ENCODE data around the gene KRTAP4-9.
"Not testable (repeated sequence)": the region's sequence is repeated elsewhere in the genome, so short reads cannot be mapped to it uniquely, and the experiment has no call there.

KRTAP4-9 gene

DNA sequence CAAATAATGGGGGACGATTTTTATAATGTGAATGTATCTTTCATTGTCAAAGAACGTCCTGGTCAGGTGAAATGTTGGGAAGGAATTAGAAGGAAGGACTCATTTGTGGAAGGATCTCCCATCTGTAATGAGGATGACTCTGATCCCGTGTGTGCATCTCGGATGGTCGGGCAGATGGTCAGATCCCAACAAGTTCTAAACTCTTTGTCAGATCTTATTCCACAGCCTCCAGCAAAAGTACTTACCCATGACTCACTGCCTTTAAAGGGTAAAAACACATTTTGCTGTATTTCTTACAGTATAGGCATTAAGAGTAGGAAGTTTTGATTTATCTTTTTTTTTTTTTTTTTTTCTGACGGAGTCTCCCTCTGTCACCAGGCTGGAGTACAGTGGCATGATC, 6.7 kb upstream of the KRTAP4-9 start:
- DNase-seq: no peak

DNA sequence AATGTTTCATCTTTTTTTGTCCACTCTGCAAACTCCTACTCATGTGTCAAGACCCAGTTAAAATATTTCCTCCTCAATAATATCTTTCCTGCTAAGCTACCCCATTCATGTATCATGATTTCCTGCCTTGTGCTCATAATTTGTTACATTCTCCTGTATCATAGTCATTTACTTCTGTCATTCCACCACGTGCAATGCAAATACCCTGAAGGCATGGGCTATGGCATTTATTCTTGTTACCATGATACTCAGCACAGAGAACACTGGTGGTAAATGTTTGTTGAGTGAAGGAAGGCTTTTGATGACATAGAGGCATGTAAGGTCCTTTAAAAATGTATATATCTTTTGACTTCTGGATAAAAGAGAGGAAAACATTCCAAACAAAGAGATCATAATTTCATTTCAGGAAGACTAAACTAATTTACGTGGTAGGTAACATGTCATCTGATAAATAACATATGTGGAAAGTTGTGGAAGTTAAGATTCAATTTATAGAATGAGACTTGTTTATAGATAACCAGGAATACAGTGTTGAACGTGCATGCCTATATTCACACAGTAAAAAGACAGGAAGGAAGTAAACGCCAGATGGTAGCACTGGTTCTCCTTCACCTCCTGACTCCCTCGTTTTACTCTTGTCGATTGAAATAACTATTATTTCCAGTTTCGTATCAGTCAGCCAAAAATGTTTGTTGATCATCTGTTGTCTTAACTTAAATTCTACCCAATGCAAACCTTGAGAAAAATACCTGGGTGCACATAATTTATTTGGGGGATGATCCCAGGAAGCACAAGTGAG, 5.3 kb upstream of the KRTAP4-9 start:
- DNase-seq: not testable (repeated sequence)

DNA sequence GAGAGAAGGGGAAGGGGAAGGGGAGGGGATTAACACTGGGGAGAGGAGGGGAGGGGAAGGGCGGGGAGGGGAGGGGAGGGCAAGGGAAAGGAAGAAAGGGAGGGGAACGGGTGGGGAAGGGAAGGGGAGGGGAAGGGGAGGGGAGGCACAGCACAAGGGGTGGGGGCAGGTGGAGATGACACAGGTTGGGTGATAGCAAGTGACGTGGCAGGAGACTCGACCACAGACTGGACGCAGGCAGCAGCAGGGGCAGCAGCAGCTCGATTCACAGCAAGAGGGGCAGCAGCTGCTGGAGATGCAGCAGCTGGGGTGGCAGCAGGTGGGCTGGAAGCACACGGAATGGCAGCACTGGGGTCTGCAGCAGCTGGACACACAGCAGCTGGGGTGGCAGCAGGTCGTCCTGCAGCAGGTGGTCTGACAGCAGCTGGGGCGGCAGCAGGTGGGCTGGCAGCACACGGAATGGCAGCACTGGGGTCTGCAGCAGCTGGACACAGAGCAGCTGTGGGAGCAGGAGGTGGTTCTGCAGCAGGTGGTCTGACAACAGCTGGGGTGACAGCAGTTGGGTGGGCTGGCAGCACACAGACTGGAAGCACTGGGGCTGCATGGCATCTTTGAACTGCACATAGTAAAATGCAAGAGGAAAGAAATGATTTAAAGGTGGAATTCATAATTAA, 3.5 kb upstream of the KRTAP4-9 start, which contains the start of gene KRTAP4-16:
TSS of gene KRTAP4-16 (minus strand) at position 624 of the 674 bp plus-strand sequence. CDS start at position 624, 0 bp downstream.
- DNase-seq: no peak

DNA sequence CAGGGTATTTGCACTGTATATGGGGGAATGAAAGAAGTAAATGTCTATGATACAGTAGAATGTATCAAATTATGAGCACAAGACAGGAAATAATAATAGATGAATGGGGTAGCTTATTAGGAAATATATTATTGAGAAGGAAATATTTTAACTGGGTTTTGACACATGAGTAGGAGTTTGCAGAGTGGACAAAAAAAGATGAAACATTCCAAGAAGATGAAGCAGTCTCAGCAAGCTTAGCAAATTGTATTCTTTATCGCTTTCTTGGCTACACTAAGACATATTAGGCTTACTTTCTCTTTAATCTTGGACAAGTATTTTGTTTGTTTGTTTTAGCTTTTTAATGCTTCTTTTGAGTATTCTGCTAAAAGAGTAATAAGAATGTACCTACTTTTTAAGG, 1.3 kb upstream of the KRTAP4-9 start:
- no peak for DNase-seq

DNA sequence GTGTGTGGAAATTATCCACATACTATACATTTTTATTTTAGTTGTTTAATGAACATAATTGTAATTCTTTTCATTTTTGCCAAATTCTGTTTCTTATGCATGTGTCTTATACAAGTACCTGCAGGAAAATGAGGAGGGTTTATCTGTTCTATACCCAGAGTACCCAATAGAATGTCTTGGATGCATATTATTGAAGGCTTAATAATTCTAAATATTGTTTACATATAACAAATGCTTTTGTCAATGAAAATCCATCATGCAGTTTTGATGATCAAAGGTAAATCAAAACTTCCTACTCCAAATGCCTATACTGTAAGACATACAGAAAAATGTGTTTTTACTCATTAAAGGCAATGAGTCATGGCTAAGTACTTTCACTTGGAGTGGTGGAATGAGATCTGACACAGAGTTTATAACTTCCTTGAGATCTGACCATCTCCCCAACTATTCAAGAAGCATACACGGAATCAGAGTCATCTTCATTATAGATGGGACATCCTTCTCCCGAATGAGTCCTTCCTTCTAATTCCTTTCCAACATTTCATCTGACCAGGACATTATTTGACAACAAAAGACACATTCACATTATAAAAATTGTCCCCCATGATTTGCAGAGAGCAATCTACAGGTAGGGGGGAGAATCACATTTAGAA, 677 bp upstream of the KRTAP4-9 start:
- DNase-seq: not testable (repeated sequence)

DNA sequence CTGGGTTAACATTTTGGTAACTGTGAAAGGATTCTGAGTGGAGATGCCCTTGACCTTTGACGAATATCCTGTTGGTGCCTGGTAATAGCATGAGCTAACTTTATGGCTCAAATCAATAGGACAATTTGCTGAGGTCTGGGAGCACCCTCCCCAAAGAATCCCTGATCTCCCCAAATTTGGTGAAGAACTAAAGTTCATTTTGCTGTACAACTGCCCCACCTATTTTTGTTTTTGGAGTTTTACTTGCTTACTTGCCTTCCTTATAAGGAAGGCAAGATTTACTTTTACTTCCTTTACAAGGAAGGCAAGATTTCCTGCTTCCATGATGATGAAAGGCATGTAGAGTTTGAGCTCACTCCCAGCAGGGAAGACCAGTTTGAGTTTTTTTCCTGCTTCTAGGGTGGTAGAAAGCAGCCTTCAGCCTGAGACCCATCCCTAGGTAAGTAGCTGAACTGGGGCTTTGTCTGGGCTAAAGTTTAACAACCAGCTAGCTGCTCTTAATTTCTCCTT, 2.8 kb downstream of the KRTAP4-9 start:
- no peak for DNase-seq

DNA sequence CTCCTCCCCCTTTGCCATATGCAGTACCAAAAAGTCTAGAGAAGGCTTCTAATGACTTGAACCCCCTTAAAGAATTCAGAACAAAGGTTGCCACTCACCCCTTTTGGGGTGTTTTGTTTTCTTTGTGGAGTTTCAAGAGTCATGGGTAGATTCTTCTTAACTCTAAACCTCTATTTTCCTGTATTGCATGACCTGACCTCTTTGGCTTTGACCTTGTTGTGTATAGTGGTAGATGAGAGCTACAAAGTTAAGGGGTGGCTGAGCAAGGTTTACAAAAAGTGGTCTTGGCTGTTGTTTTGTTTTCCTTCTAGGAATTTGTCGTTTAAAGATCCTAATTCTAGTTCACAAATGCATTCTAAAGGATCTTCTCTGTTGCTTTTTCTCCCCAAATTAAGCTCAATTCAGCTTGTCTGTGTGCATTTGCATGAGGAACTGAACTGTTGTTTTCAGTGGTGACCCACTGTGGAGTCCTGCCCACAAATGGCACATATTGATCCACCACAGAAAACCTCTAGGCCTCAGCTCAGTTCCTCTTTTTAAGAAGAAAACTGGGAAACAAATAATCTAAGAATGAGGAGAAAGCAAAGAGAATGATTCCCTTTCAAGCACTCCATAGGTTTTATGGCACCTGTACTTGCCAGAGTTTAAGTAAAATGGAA, 3.7 kb downstream of the KRTAP4-9 start:
- DNase-seq: not testable (repeated sequence)

DNA sequence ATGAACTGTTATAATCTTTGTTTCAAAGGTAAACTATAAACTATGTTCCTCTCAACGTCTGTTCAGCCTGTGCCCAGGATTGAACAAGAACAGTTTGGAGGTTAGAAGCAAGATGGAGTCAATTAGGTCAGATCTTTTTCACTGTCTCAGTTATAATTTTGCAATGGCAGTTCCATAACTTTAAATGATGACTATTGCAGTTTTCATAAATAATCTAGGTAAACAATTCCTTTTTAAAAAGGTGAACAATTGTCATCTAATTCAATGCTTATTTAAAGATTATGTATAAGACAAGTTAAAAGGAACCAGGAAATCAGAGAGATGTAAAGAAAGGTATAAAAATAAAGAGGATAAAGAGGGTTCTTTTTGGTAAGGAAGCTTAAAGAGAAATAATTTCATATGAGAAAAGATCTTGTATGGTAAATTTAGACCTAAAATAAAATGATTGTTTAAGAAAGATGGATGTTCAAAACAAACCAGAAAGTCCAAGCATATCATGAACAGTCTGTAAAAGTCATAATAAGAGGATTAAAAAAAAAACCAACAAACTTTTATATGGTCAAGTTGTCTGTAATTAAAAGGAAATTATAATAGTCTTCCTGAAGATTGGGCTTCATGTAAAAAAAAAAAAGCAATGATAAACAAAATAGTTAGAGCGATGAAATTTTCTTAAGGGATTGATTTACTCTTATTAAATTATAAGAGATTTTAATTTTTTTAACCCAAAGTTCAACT, 6.1 kb downstream of the KRTAP4-9 start:
- no peak for DNase-seq

DNA sequence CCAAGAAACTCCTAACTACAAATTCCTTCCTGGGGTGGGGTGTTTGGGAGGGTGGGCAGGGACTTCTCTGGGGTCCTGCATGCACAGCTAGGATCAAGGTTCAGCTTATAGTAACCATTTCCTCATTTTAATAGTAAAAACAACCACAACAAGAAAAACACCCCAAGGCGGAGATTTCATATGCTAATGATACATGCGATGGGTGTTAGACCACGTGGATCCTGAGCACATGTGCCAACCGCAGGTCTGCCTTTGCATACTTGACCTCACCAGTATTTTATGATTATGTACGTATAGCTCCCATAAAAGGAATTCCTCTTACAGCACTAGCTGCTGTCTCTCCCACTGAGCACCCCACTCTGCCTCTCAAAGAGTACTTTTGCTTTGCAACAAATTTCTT, 11.1 kb downstream of the KRTAP4-9 start:
- DNase-seq: no peak

DNA sequence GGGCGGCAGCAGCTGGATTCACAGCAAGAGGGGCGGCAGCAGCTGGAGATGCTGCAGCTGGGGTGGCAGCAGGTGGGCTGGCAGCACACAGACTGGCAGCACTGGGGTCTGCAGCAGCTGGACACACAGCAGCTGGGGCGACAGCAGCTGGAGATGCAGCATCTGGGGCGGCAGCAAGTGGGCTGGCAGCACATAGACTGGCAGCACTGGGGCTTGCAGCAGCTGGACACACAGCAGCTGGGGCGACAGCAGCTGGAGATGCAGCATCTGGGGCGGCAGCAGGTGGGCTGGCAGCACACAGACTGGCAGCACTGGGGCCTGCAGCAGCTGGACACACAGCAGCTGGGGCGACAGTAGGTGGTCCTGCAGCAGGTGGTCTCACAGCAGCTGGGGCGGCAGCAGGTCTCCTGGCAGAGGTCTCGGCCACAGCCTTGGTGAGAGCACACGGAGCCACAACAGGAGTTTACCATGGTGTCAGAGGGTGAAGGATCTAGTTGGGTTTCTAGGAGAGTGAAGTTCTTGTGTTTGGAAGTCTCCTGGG, 12.7 kb downstream of the KRTAP4-9 start, which contains the start of gene KRTAP4-11:
TSS of gene KRTAP4-11 (minus strand) at position 528 of the 541 bp plus-strand sequence. CDS start at position 470, 58 bp downstream.
- not testable (repeated sequence) for DNase-seq

DNA sequence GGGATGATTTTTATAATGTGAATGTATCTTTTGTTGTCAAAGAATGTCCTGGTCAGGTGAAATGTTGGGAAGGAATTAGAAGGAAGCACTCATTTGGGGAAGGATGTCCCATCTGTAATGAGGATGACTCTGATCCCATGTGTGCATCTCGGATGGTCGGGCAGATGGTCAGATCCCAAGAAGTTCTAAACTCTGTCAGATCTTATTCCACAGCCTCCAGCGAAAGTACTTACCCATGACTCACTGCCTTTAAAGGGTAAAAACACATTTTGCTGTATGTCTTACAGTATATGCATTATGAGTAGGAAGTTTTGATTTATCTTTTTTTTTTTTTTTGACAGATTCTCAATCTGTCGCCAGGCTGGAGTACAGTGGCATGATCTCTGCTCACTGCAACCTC, 13.5 kb downstream of the KRTAP4-9 start:
- no peak for DNase-seq

DNA sequence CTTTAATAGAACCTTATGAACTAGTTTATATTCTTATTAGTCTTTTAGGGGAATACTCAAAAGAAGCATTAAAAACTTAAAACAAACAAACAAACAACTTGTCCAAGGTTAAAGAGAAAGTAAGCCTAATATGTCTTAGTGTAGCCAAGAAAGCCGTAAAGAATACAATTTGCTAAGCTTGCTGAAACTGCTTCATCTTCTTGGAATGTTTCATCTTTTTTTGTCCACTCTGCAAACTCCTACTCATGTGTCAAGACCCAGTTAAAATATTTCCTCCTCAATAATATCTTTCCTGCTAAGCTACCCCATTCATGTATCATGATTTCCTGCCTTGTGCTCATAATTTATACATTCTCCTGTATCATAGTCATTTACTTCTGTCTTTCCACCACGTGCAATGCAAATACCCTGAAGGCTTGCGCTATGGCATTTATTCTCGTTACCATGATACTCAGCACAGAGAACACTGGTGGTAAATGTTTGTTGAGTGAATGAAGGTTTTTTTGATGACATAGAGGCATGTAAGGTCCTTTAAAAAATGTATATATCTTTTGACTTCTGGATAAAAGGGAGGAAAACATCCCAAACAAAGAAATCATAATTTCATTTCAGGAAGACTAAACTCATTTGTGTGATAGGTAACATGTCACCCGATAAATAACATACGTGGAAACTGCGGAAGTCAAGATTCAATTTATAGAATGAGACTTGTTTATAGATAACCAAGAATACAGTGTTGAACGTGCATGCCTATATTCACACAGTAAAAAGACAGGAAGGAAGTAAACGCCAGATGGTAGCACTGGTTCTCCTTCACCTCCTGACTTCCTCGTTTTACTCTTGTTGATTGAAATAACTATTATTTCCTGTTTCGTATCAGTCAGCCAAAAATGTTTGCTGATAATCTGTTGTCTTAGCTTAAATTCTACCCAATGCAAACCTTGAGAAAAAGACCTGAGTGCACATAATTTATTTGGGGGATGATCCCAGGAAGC, 14.8 kb downstream of the KRTAP4-9 start:
- not testable (repeated sequence) for DNase-seq

DNA sequence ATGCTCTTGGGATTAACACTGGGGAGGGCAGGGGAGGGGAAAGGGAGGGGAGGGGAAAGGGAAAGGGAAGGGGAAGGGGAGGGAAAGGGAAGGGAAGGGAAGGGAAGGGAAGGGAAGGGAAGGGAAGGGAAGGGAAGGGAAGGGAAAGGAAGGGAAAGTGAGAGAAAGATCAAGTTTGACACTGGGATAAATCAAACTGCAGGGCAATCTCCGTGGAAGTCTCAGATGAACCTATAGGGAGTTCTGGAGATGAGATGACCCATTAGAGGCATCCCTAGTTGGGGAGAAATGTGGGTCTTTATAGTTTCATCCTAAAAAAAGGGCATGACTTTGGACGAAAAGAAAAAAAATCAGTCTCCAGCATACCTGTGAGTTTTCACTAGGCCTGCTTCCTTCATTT, 16.6 kb downstream of the KRTAP4-9 start:
- DNase-seq: no peak

DNA sequence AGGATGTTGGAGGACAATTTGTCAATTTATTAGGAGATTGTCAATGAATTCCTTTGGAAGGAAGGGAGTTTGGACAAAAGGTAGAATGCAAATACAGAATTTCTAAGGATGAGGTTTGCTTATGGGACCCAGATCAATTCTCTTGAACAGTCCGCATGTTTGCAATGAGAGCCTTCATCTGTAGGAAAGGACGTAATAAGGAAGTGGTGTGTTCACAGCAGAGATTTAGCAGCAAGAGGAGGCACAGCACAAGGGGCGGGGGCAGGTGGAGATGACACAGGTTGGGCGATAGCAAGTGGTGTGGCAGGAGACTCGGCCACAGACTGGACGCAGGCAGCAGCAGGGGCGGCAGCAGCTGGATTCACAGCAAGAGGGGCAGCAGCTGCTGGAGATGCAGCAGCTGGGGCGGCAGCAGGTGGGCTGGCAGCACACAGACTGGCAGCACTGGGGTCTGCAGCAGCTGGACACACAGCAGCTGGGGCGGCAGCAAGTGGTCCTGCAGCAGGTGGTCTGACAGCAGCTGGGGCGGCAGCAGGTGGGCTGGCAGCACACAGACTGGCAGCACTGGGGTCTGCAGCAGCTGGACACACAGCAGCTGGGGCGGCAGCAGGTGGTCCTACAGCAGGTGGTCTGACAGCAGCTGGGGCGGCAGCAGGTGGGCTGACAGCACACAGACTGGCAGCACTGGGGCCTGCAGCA, 18.3 kb downstream of the KRTAP4-9 start:
- DNase-seq: not testable (repeated sequence)

DNA sequence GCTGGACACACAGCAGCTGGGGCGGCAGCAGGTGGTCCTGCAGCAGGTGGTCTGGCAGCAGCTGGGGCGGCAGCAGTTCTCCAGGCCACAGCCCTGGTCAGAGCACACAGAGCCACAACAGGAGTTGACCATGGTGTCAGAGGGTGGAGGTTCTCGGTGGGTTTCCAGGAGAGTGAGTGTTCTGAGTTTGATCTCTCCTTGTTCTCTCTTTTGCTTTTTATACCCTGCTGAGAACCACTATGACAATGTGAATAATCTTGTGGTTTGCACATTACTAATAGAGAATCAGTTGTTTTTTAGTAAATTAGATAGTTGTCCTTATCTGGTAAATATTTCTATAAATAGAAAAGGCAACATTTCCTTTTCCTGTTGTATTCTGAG, 18.8 kb downstream of the KRTAP4-9 start, which contains the start of gene KRTAP4-12:
TSS of gene KRTAP4-12 (minus strand) at position 192 of the 381 bp plus-strand sequence. CDS start at position 132, 60 bp downstream.
- DNase-seq: not testable (repeated sequence)

DNA sequence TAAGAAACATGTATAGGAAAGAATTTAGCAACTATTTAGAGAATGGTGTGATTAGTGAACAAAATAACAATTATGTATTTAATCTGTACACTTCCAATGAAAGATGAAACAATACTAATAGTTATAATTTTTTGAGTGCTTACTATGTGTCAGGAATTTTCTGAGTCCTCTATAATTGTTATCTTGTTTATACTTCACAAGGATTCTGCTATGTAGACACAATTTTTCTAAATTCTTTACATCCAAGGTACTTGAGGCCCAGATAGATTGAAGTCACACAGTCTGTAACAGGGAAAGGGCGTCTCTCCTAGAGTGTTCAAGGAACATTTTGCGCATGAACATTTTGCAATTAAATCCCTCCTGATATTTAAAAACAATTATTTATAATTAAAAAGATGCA, 19.9 kb downstream of the KRTAP4-9 start:
- no peak for DNase-seq

DNA sequence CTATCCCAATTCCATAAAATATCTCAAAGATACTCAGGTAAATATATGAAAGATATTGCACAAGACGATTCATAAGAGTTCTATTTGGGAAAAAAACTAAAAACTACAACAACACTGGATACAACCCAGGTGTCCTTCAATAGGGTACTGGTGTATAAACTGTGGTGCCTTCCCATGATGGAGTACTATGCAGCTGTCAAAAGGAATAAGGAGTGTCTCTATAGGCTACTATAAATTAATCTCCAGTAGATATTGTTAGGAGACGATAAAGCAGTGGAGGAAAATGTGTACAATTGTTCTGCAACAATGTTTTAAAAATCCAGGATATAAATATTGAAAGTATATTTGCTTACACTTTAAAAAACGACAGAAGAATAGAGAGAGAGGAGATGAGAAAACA, 21.2 kb downstream of the KRTAP4-9 start:
- DNase-seq: no peak

DNA sequence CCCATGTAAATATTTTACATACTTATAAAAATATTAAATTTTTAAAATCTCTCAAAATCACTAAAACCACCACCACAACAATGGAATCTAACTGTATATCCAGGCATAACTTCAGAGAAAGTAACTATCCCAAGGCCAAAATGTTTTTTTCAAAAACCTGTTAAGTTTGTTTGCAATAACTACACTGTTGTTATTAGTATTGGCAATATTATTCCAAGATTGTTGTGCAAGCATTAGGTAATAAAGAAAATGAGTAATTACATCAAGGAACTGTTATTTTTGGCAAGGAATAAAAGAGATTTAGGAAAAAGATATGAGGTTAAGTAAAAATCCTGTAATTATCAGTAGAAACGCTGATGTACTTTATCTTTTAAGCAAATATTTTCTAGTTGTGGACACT, 22.2 kb downstream of the KRTAP4-9 start:
- DNase-seq: no peak

DNA sequence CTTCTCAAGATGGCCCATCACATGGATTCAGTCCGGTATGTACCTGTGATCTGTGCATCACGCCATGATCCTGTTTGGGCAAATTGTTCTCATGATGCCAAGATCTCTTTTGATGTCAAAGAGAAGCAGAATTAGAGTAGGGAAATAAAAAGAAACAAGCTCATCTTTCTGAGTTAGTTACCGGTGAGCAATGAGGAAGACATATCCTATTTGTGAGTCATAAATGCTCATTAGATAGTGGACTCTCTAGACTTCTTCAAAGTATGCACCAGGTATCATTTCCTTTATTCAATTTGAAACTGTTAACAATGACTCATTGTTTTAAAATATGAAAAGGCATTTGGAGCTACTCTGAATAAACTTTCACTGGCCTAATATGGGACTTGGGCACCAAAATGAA, 26.8 kb downstream of the KRTAP4-9 start:
- DNase-seq: no peak
